Activated T-cell treated with anti-CD3 and anti-CD28 coated beads, Interleukin-2, amount 50 U/mL, for 24 hours (primary cell): ENCODE data around the gene SRGAP2C.
"Not testable (repeated sequence)": the region's sequence is repeated elsewhere in the genome, so short reads cannot be mapped to it uniquely, and the experiment has no call there.

ENCODE experiments used
- DNase-seq: peaks from one replicate; pipeline ENCODE4 v3.0.0-alpha.2; 2020
- H3K27ac Mint-ChIP-seq: 2 replicates; pipeline ENCODE4 v1.8.0; 2020; ENCODE audit warnings: mild to moderate bottlenecking, mixed read lengths
- H3K27me3 Mint-ChIP-seq: 2 replicates; pipeline ENCODE4 v1.8.0; 2020; ENCODE audit warnings: mixed read lengths
- H3K36me3 Mint-ChIP-seq: 2 replicates; pipeline ENCODE4 v1.8.0; 2020; ENCODE audit warnings: low read depth, mixed read lengths
- H3K4me1 Mint-ChIP-seq: 2 replicates; pipeline ENCODE4 v1.8.0; 2020; ENCODE audit warnings: low read depth, mixed read lengths
- H3K4me3 Mint-ChIP-seq: 2 replicates; pipeline ENCODE4 v1.8.0; 2020; ENCODE audit warnings: mild to moderate bottlenecking, moderate library complexity, mixed read lengths
- H3K9me3 Mint-ChIP-seq: 2 replicates; pipeline ENCODE4 v1.8.0; 2020; ENCODE audit warnings: mixed read lengths

The SRGAP2C gene

DNA sequence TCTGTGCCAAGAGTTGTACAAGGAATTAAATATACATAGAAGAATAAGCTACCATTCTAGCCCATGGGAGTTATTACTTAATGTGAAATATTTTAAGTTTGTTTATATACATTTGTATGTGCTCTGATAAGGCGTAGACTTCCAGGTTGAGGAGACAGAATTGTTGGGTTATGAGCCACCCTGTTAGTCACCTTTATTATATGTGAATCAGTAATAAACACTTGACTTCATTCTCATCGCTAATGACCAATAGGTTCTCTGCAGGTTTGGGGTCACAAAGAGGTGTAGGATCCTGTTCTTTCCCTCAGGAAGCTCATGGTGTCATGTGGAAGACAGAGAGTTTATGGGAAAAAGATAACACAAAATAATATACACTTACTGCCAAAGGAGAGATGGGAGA is 117.1 kb downstream of the SRGAP2C start:
- not testable (repeated sequence) for H3K4me3 Mint-ChIP-seq, H3K36me3 Mint-ChIP-seq, H3K27me3 Mint-ChIP-seq, H3K27ac Mint-ChIP-seq, H3K4me1 Mint-ChIP-seq, H3K9me3 Mint-ChIP-seq, DNase-seq

- H3K4me3 Mint-ChIP-seq, H3K27me3 Mint-ChIP-seq, H3K9me3 Mint-ChIP-seq, H3K27ac Mint-ChIP-seq, H3K36me3 Mint-ChIP-seq, H3K4me1 Mint-ChIP-seq, DNase-seq: not testable (repeated sequence)
Observed at GRCh38 chr1:121307759-121308158, 123.0 kb downstream of the SRGAP2C start.

- not testable (repeated sequence) for H3K27ac Mint-ChIP-seq, DNase-seq, H3K4me1 Mint-ChIP-seq, H3K36me3 Mint-ChIP-seq, H3K27me3 Mint-ChIP-seq, H3K9me3 Mint-ChIP-seq, H3K4me3 Mint-ChIP-seq
Observed at GRCh38 chr1:121315509-121315908, 130.7 kb downstream of the SRGAP2C start.

GRCh38 chr1:121316081-121316480 is 131.3 kb downstream of the SRGAP2C start:
- not testable (repeated sequence) for H3K9me3 Mint-ChIP-seq, H3K27ac Mint-ChIP-seq, DNase-seq, H3K4me1 Mint-ChIP-seq, H3K27me3 Mint-ChIP-seq, H3K4me3 Mint-ChIP-seq, H3K36me3 Mint-ChIP-seq

DNA sequence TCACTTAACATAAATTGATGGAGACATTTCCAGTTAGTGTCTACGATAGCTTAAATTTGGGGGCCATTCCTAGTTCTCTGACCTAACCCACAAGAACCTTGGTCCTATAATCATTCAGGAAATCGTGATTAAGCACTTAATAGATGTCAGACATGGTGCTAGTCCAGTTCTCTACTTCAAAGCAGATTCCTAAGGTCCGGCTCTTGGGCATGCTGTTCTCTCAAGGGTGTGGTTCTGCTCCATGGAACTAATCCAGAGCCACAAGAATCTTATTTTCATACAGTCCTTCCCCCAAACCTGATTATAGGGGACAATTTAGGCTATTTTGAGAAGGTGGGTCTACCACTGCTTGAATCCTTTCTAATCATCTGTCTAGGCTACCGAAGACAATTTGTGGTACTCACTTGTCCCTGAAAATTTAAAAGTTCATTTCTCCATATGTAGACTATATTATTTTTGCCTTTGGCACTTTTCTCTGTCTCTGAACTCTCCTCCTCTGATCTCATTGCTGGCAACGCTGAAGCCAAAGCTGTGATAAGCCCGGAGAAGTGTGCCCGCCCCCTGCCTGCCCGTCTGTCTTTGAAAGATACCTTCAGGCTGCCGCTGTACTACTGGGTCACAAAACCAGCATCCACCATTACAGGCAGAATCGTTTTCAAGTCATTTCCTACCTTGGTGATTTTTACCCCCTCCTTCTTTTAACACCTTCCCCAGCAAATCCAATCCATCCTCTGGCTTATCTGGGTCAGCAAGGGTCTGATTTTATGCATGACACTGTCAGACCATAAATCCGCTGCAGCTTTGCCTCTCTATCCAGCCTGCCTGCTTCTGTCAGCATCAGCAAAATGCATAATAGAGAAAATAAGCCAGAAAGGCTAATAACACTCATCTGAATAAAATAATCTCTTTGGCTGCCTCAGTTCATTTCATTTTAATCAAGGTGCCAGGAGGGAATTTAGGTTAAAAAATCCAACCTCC is 133.0 kb downstream of the SRGAP2C start:
- H3K9me3 Mint-ChIP-seq, H3K27me3 Mint-ChIP-seq, H3K4me3 Mint-ChIP-seq, H3K27ac Mint-ChIP-seq, DNase-seq, H3K4me1 Mint-ChIP-seq, H3K36me3 Mint-ChIP-seq: not testable (repeated sequence)

DNA sequence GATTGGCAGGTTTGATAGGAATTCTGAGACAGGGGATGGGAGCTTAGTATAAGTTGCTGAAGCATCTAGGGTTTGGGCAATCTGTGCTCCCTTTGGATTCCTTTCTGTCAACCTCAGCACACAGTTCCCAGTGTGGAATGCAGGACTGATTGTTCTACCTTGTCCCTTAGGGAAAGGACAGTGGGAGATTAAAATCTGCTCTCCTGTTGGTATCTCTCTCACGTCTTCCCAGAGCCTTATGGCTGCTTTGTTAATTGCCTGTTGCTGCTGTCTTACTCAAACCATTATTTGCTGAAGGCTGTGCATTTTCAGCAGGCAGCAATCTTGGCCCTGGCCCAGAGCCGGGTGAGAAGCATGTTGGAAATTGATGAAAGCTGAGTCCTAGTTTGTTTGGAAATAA is 133.9 kb downstream of the SRGAP2C start:
- not testable (repeated sequence) for DNase-seq, H3K4me1 Mint-ChIP-seq, H3K9me3 Mint-ChIP-seq, H3K27me3 Mint-ChIP-seq, H3K4me3 Mint-ChIP-seq, H3K36me3 Mint-ChIP-seq, H3K27ac Mint-ChIP-seq

DNA sequence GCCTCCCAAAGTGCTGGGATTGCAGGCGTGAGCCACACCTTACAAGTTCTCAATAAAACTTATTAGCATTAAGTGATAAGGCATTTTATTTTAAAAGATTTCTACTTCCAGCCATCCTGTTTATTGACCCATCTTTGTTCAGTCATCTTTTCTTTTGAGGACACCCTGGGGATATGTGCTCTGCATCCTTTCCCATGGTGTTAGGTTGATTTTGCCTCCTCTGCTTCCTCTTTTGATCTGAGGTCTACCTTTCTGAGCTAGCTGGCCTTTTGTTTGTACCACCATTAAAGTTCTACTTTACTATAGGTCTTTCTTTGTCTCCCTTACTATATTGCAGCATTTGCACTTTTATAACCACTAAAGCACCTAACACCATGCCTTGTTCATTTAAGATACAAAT is 136.9 kb downstream of the SRGAP2C start:
- not testable (repeated sequence) for DNase-seq, H3K9me3 Mint-ChIP-seq, H3K27me3 Mint-ChIP-seq, H3K4me1 Mint-ChIP-seq, H3K4me3 Mint-ChIP-seq, H3K36me3 Mint-ChIP-seq, H3K27ac Mint-ChIP-seq

GRCh38 chr1:121324726-121325125 is 140.0 kb downstream of the SRGAP2C start:
- H3K36me3 Mint-ChIP-seq, result not testable (repeated sequence)

GRCh38 chr1:121332141-121332540 is 147.4 kb downstream of the SRGAP2C start:
- not testable (repeated sequence) for H3K27me3 Mint-ChIP-seq, DNase-seq, H3K27ac Mint-ChIP-seq, H3K9me3 Mint-ChIP-seq, H3K36me3 Mint-ChIP-seq, H3K4me3 Mint-ChIP-seq, H3K4me1 Mint-ChIP-seq

More at GRCh38 chr1:121324726-121325125, 140.0 kb downstream of the SRGAP2C start:
- H3K27me3 Mint-ChIP-seq, H3K9me3 Mint-ChIP-seq, H3K4me3 Mint-ChIP-seq, DNase-seq, H3K4me1 Mint-ChIP-seq, H3K27ac Mint-ChIP-seq: not testable (repeated sequence)

GRCh38 chr1:121332599-121333562 is 148.1 kb downstream of the SRGAP2C start:
- not testable (repeated sequence) for H3K27ac Mint-ChIP-seq

DNA sequence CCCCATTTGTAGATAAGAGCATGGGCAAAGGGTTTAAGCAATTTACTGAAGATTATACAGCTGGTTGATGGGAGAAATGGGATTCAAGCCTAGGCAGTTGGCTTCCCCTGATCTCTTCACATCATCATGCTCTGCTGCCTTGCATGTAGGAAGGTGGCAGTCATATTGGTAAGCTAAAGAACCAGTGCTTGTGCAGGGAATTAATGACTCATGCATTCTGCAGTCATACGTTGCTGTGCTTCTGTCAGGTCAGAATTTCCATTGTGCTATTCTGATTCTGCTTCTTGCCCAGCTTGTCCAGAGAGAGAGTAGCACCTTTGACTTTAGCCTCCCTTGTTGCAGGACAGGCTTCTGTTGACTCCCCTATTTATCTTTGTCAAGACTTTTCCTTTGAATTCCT is 153.2 kb downstream of the SRGAP2C start:
- H3K36me3 Mint-ChIP-seq, DNase-seq, H3K4me1 Mint-ChIP-seq, H3K27ac Mint-ChIP-seq, H3K4me3 Mint-ChIP-seq, H3K9me3 Mint-ChIP-seq, H3K27me3 Mint-ChIP-seq: not testable (repeated sequence)

More at GRCh38 chr1:121332599-121333562, 148.1 kb downstream of the SRGAP2C start:
- H3K27me3 Mint-ChIP-seq, DNase-seq, H3K9me3 Mint-ChIP-seq, H3K4me3 Mint-ChIP-seq, H3K4me1 Mint-ChIP-seq, H3K36me3 Mint-ChIP-seq: not testable (repeated sequence)

DNA sequence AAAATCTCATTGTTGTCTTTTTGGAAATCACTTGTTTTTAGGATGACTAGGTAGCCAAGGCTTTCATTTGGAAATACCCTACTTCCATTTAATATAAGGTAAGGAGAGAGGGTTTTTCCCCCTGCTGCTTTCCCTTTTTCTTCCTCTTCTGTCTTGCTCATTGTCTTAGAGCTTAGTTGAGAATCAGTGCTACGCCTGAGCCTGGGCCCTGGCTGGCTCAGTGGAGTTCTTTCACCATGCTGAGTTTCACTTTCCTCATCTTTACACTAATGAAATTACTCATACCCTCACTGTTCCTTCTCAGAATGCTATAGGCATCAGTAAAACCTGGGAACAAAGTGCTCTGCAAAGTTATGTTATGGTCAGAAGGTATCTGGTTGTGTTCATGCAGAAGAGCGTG is 154.8 kb downstream of the SRGAP2C start:
- H3K27me3 Mint-ChIP-seq, H3K4me3 Mint-ChIP-seq, H3K9me3 Mint-ChIP-seq, H3K4me1 Mint-ChIP-seq, H3K36me3 Mint-ChIP-seq, H3K27ac Mint-ChIP-seq, DNase-seq: not testable (repeated sequence)

GRCh38 chr1:121343311-121343906 is 158.6 kb downstream of the SRGAP2C start:
- not testable (repeated sequence) for H3K27me3 Mint-ChIP-seq, H3K9me3 Mint-ChIP-seq, DNase-seq, H3K36me3 Mint-ChIP-seq, H3K4me1 Mint-ChIP-seq, H3K4me3 Mint-ChIP-seq, H3K27ac Mint-ChIP-seq

GRCh38 chr1:121344355-121344754 is 159.6 kb downstream of the SRGAP2C start:
- not testable (repeated sequence) for H3K27me3 Mint-ChIP-seq, DNase-seq, H3K4me1 Mint-ChIP-seq, H3K36me3 Mint-ChIP-seq, H3K9me3 Mint-ChIP-seq, H3K4me3 Mint-ChIP-seq, H3K27ac Mint-ChIP-seq
